ENCODE data around the gene ZNF804A. TPM values are rescaled to one million over a fixed set of nuclear protein-coding genes. Genes with fewer than 3 reads are reported as not detected.

Gene ZNF804A
- total RNA-seq, 3 donors from 2014 or later (not counting 1 experiment from before 2014, with no cell fraction given), result 0.12 to 0.25 TPM; not detected in 1

DNA sequence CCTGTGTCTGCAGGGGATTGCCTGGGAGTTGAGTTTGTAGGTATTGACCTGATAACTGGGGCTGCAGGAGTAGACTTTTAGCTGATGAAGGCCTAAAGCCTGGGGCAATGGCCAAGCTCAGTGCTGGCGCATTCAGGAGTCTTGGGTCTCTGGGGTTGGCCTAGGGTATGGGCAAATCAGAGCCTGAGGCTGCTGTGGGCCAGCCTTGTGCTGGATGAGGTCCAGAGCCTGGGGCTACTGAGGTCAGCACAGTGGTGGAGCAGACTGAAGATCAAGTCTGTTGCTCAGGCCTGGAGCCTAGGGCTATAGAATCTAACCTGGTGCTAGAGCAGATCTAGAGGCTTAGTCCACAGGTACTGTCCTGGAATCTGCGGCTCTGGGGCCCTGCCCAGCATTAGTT is 262.4 kb downstream of the ZNF804A start:
- TF ChIP-seq, protein P1, sequence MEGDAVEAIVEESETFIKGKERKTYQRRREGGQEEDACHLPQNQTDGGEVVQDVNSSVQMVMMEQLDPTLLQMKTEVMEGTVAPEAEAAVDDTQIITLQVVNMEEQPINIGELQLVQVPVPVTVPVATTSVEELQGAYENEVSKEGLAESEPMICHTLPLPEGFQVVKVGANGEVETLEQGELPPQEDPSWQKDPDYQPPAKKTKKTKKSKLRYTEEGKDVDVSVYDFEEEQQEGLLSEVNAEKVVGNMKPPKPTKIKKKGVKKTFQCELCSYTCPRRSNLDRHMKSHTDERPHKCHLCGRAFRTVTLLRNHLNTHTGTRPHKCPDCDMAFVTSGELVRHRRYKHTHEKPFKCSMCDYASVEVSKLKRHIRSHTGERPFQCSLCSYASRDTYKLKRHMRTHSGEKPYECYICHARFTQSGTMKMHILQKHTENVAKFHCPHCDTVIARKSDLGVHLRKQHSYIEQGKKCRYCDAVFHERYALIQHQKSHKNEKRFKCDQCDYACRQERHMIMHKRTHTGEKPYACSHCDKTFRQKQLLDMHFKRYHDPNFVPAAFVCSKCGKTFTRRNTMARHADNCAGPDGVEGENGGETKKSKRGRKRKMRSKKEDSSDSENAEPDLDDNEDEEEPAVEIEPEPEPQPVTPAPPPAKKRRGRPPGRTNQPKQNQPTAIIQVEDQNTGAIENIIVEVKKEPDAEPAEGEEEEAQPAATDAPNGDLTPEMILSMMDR (IDR thresholded peaks at IDR 0.05), result no peak
- intact Hi-C loops (cut with micrococcal nuclease), result no loop called here
- Histone ChIP-seq H3K27ac (ENCODE audit: low read length) (no peak overlapping the region), H3K9me3 (ENCODE audit: control insufficient read depth, insufficient read depth, low read length) (peaks cover 20% of the 10 kb centered on the region), H3K4me3 (ENCODE audit: low read length) (no peak overlapping the region), H3K27me3 (ENCODE audit: control insufficient read depth, insufficient read depth, low read length) (no peaks in the 10 kb centered on the region), H3K4me1 (ENCODE audit: control insufficient read depth, insufficient read depth, low read length) (no peaks in the 10 kb centered on the region), H3K36me3 (ENCODE audit: control insufficient read depth, insufficient read depth, low read length) (no peaks in the 10 kb centered on the region)
- H3K27me3 Mint-ChIP-seq (ENCODE audit: low read depth in 2 of 2), result no peaks in the 10 kb centered on the region
- H3K4me3 Mint-ChIP-seq, result no peak overlapping the region
- H3K27ac Mint-ChIP-seq, result no peak overlapping the region
- peaks cover 13 to 14% of the 10 kb centered on the region in 2 donors for H3K9me3 Mint-ChIP-seq
- WGBS (ENCODE audit: insufficient coverage), result 85% methylated on average over 1 of the region's 2 CpGs
- DNase-seq (no peak), ATAC-seq (no peak)
- no peaks in the 10 kb centered on the region for H3K4me1 Mint-ChIP-seq
- H3K36me3 Mint-ChIP-seq, result peaks cover 11% of the 10 kb centered on the region

DNA sequence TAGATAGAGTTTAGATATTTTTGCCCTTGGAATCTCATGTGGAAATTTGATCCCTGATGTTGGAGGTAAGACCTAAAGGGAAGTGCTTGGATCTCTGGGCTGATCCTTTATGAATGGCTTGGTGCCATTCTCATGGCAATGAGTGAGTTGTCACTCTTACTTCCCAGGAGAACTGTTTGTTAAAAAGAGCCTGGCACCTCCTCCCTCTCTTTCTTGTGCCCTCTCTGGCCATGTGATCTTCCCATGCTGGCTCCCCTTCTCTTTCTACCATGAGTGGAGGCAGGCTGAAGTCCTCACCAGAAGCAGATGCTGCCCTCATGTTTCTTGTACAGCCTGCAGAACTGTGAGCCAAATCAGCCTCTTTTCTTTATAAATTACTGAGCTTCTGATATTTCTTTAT is 276.9 kb downstream of the ZNF804A start:
- Histone ChIP-seq H3K4me3 (ENCODE audit: low read length) (no peak overlapping the region), H3K27ac (ENCODE audit: low read length) (no peak overlapping the region), H3K4me1 (ENCODE audit: control insufficient read depth, insufficient read depth, low read length) (no peaks in the 10 kb centered on the region), H3K36me3 (ENCODE audit: control insufficient read depth, insufficient read depth, low read length) (no peaks in the 10 kb centered on the region), H3K27me3 (ENCODE audit: control insufficient read depth, insufficient read depth, low read length) (no peaks in the 10 kb centered on the region), H3K9me3 (ENCODE audit: control insufficient read depth, insufficient read depth, low read length) (no peaks in the 10 kb centered on the region)
- Mint-ChIP-seq H3K4me1 (no peaks in the 10 kb centered on the region), H3K27me3 (ENCODE audit: low read depth in 2 of 2) (no peaks in the 10 kb centered on the region), H3K27ac (no peak overlapping the region), H3K9me3 (peaks cover 6 to 12% of the 10 kb centered on the region in 2 donors), H3K36me3 (peaks cover 12% of the 10 kb centered on the region), H3K4me3 (no peak overlapping the region)
- intact Hi-C loops (cut with micrococcal nuclease), result no loop called here
- ATAC-seq (no peak), DNase-seq (no peak)
- TF ChIP-seq, protein P1 (IDR thresholded peaks at IDR 0.05), result no peak

DNA sequence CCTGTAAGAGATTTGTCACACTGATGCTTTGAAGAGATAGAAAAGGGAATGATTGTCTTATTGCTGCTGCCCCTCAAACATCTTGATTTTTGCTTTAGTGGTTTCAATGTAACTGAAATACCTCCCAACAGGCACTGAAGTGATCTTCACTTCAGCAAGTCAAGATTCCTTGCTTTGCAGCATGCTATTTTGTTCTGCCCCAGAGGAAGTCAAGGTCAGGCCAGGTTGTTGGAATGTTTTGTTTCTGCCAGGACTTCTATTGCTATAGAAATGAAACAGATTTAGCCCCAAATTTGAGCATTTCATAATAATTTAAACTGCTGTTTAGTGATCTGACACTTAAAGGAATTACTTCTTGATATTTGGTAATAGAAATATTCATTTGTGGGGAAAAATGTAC is 277.6 kb downstream of the ZNF804A start:
- ATAC-seq (no peak), DNase-seq (no peak)
- Mint-ChIP-seq H3K27ac (no peak overlapping the region), H3K9me3 (peaks cover 7 to 14% of the 10 kb centered on the region in 2 donors), H3K4me1 (no peaks in the 10 kb centered on the region), H3K27me3 (ENCODE audit: low read depth in 2 of 2) (no peaks in the 10 kb centered on the region), H3K4me3 (no peak overlapping the region), H3K36me3 (peaks cover 12% of the 10 kb centered on the region)
- Histone ChIP-seq H3K36me3 (ENCODE audit: control insufficient read depth, insufficient read depth, low read length) (no peaks in the 10 kb centered on the region), H3K9me3 (ENCODE audit: control insufficient read depth, insufficient read depth, low read length) (no peaks in the 10 kb centered on the region), H3K4me1 (ENCODE audit: control insufficient read depth, insufficient read depth, low read length) (no peaks in the 10 kb centered on the region), H3K4me3 (ENCODE audit: low read length) (no peak overlapping the region), H3K27ac (ENCODE audit: low read length) (no peak overlapping the region), H3K27me3 (ENCODE audit: control insufficient read depth, insufficient read depth, low read length) (no peaks in the 10 kb centered on the region)
- TF ChIP-seq, protein P1 (IDR thresholded peaks at IDR 0.05), result no peak
- intact Hi-C loops (cut with micrococcal nuclease), result no loop called here

DNA sequence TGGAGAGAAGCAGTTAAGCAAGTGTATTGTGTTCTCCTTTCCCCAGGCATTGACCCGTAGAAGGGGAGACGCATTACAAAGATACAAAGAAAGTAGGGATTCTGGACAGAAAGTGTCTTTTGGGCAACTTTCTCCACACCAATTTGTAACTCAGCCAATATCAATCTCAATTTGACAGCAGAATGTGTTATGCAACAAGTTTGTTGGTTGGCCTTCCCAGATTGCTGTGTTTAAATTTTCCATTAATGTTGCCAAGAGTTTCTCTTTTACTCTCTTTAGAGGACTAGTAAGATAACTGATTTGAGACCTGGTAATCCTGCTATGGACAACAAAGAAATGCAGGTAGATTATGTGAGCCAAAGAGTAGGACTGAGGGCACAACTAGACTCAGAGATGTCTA is 279.6 kb downstream of the ZNF804A start:
- Histone ChIP-seq H3K36me3 (ENCODE audit: control insufficient read depth, insufficient read depth, low read length) (no peaks in the 10 kb centered on the region), H3K27me3 (ENCODE audit: control insufficient read depth, insufficient read depth, low read length) (no peaks in the 10 kb centered on the region), H3K4me1 (ENCODE audit: control insufficient read depth, insufficient read depth, low read length) (no peaks in the 10 kb centered on the region), H3K27ac (ENCODE audit: low read length) (no peak overlapping the region), H3K9me3 (ENCODE audit: control insufficient read depth, insufficient read depth, low read length) (no peaks in the 10 kb centered on the region), H3K4me3 (ENCODE audit: low read length) (no peak overlapping the region)
- WGBS (ENCODE audit: insufficient coverage), result no CpG with 5 or more reads among the region's 2 CpGs
- H3K27ac Mint-ChIP-seq, result no peak overlapping the region
- TF ChIP-seq, protein P1 (IDR thresholded peaks at IDR 0.05), result no peak
- ATAC-seq (no peak), DNase-seq (no peak)
- intact Hi-C loops (cut with micrococcal nuclease), result no loop called here
- peaks cover 14 to 20% of the 10 kb centered on the region in 2 donors for H3K9me3 Mint-ChIP-seq
- no peaks in the 10 kb centered on the region for H3K27me3 Mint-ChIP-seq (ENCODE audit: low read depth in 2 of 2)
- no peak overlapping the region for H3K4me3 Mint-ChIP-seq
- H3K4me1 Mint-ChIP-seq, result no peaks in the 10 kb centered on the region
- peaks cover 12% of the 10 kb centered on the region for H3K36me3 Mint-ChIP-seq
